ENCODE results near the gene BTBD17.
A peak's percentile ranks its signal among the peaks of the same experiment; 100 is the strongest.

Gene BTBD17

GRCh38 chr17:74386386-74386785 lies 24.7 kb upstream of the BTBD17 start:
- no peak for DNase-seq

DNA sequence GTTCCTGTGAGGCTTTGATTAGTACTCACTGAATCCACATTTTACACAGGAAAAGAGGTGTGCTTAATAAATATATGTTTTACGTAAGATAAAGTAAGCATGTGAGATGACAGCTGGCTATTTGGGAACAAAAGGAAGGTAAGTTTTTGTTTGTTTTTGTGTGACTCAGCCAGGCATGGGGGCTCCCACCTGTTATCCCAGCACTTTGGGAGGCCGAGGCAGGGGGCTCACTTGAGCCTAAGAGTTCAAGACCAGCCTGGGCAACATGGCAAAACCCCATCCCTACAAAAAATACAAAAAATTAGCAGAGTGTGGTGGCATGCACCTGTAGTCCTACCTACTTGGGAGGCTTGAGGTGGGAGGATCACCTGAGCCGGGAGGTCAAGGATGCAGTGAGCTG lies 23.5 kb upstream of the BTBD17 start:
- no peak for DNase-seq

DNA sequence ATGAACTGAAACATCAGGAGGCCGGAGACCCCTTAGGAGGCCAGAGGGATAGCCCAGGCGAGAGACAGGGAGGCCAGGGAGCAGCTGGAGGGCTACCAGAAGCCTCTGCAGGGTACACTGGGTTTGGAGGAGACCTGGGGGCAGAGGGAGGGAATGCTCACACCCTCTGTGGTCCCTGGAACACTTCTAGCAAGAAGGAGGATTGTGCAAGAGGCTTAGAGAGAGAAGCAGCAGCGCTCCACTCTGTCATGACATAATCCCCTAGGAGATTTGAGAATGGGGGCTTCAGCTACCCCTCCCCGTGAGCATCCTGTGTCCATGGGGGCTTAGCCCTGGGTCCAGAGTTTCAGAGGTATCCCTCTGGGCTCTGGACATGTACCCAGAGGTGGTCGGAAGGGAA lies 21.5 kb upstream of the BTBD17 start:
- DNase-seq: no peak

- DNase-seq: no peak
These were observed 19.5 kb upstream of the BTBD17 start for GRCh38 chr17:74380959-74381808.

DNA sequence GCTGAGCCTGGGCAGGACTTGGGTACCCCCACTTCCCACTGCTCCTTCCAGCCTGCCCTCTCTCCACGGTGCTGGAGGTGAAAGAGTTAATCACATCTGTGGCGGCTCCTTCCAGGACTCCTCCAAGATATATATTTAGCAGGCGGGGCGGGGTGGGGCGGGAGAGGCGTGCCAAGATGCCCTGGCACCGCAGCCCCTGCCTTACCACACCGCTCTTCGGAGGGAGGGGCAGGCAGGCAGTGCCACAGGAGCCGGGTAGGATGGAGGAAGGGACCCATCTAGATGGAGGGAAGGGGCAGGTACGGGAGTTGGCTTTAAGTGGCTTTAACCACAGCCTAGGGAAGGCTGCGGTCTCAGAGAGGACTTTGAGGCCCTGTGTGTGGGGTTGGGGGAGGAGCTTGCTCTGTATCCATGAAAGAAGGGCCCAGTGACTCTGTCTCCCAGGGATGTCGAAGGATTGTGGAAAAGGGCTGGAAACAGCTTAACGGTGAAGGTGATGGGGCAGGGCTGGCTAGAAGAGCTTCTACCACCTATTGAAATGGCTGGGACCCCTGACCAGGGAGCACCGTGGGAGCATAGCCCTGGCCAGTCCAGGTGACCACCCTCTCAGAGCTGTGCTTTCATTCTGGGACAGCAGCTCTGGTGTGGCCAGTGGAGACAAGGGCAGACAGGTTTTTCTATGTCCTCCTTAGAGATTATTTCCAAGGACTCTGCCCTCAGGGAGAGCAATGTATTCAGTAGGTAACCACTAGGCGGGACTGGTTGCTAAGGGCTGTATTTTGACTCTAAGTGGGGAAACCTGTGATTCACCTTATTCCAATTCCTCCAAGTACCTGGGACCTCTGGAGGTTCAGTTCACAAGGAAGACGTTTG lies 18.7 kb upstream of the BTBD17 start:
- no peak for DNase-seq

DNA sequence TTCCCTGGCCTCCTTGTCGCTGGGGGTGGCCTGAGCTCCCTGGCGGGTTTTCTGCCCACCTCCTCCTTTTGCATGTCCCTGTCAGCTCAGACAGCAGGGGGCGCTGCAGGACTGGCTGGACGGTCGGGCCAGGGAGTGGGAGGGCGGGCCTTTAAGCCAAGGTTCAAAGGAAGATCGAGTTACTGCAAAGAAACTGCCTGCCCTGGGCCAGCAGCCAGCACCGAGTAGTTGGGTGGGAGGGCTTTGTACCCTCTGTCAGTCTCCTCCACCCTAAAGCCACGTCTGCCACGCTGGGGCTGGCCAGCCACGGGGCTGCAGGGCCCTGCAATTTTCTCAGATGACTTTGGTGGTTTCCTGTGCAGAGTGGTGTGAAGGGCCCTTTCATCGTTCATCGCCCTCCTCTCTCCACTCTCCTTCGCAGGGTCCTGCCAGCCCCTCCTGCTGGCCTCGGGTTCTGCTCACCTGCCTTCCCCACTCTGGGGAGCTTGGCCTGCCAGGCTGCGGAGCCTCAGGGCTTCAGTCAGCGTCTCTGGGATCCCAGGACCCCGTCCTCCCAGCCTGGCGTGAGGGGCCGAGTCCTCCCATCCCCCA lies 17.9 kb upstream of the BTBD17 start:
- DNase-seq: peak; percentile 70

- no peak for DNase-seq
These were observed 13.2 kb upstream of the BTBD17 start for GRCh38 chr17:74374858-74375257.

- peak; percentile 35 for DNase-seq
These were observed 12.4 kb upstream of the BTBD17 start for GRCh38 chr17:74373838-74374606.

GRCh38 chr17:74372426-74372825 lies 10.8 kb upstream of the BTBD17 start:
- DNase-seq: no peak

DNA sequence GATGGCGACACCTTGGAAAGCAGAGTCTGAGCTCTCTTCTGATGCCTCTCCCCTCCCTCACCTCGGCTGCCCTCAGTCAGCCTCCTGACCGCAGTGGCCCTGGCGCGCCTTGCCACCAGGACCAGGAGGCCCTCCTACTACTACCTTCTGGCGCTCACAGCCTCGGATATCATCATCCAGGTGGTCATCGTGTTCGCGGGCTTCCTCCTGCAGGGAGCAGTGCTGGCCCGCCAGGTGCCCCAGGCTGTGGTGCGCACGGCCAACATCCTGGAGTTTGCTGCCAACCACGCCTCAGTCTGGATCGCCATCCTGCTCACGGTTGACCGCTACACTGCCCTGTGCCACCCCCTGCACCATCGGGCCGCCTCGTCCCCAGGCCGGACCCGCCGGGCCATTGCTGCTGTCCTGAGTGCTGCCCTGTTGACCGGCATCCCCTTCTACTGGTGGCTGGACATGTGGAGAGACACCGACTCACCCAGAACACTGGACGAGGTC lies 10.0 kb upstream of the BTBD17 start:
- no peak for DNase-seq

DNA sequence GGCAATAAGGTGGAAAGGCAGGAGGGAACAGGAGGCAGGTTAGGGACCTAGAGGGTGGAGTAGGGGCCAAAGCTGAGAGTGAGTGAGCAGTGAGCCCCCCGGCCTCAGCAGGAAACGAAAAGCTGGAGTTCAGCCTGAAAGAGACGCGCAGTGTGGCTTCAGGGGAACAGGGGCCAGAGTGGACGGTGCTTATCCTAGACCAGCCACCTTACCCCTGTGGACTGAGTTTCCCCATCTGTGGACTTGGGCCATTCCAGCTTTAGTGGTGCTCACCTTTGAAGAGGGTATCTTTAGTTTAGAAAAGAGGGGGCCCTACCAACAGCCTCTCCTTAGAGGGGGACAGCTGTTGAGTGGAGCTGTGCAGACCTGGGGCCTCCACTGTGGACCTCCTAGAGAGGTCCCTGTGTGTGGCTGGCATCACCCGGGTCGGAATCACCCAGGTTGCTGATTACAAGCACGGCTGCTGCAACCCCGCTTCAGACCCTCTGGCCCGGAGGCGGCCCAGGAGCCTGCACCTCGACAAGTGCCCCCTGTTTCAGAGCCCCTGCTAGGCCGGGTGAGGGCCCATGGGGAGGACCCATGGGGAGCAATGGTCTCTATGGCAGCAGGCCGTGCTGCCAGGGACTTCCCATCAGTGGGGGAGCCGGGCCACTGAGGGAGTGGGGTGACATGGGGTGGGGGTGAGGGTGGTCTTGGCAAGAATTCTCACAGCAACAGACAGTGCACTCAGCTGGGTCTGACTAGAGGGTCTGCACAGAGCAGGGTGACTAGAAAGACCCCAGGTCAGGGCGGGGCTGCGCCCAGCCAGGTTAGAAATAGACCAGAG lies 8.2 kb upstream of the BTBD17 start:
- no peak for DNase-seq

DNA sequence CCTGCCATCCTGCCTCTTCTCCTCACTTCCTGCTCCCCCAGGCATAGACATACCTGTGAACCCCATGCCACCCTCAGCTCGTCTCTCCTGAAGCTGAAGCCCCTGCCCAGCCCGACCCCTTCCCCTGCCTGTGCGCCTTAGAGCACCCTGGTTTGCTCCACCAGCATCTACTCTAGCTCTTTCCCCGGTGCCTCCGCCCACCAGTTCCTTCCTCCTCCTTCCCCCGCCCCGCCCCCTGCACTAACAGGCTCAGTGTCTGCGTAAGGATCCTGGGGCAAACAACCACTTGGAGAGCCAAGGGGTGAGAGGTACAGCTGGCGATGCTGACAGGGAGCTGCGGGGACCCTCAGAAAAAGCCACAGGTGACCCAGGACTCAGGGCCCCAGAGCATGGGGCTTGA lies 7.6 kb upstream of the BTBD17 start:
- DNase-seq: no peak

DNA sequence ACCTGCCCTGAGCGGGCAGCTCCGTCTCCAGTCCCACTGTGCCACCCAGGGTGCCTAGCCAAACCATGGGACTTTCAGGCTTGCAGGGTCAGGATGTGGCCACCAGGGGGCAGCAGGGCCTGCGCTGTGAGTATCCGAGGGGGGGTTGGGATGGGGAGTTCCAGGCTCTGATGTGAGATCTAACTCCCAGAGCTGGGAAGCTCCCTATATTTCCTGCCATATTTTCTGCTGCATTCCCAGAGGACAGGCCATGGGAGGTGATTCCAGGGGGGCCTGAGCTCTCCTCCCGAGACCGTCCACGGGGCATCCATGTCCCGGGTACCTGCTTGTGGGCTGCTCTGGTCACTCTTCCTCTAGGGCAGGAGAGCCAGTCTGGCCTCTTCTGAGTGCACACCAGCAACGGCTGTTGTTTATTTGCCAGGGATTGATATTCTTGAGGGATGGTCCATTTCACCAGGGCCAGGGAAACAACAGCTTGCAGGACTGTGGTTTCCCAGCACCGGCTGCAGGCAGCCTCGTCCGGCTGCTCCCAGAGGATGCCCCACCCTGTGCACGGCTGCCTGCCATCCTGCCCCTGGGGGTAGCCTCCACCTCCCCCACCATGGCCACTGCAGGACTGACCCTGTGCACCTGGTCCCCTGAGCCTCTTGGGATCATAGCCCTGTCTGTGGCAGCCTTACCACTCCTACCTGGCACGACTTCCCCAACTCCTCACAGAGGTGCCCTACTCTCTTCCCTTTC lies 6.8 kb upstream of the BTBD17 start:
- peak; percentile 52 for DNase-seq

GRCh38 chr17:74367206-74367605 lies 5.5 kb upstream of the BTBD17 start, which contains the start of gene GPR142:
TSS of gene GPR142 (plus strand) at chr17:74367506. CDS start at chr17:74369541, 2,035 bp downstream.
- no peak for DNase-seq

GRCh38 chr17:74362810-74363498 lies 1.3 kb upstream of the BTBD17 start:
- DNase-seq: no peak

DNA sequence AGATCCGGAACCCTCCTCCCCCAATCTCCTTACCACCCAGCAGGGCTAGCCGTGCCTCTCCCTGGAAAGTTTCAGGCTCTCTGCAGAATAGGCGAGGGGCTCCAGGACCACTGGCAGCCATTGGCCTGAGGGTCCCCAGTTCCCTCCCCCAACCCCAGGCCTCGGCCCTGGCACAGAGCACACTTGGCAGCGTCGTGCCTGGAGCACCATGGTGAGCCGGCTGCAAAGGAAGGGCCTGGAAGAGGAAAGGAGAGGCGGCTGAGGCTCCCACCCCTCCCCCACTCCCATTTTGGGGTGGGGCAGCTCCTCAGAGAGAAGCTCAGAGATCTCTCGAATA lies 369 bp upstream of the BTBD17 start:
- no peak for DNase-seq

GRCh38 chr17:74360899-74361229 lies 804 bp downstream of the BTBD17 start:
- no peak for DNase-seq

DNA sequence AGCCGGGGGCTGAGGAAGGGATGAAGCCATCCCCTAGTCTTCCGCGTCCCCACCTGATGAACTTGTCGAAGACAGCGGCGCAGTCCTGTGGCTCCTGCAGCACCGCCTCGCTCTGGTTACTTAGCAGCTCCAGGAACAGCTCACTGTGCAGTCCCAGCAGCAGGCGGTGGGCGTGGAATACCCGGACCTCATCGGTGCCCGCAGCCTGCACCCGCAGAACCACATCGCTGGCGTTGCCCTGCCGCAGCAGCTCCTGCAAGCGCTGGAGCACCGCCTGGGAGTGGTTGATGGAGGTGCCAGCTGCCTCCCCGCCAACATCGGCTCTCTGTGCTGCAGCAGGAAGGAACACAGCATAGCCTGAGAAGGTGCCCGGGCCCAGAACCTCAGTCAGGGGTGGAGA lies 1.8 kb downstream of the BTBD17 start:
- DNase-seq: no peak

DNA sequence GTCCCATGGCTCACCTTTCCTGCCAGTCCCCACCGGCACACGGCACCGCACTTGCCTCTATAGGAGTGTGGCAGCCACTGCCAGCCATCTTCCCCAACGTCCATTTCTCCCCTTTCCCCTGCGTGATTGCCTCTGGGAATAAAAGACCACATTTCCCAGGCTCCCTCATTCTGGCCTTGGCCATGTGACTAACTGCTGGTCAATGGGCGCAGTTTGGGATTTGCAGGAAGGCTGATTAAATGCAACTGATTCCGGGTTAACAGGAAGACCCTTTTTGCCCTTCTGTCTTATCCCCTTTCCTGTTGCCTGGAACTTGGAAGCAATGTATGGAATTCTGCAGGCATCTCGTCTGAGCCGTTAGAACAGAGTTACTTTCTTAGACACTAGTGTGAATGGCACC lies 3.0 kb downstream of the BTBD17 start:
- DNase-seq: no peak

- no peak for DNase-seq
These were observed 4.2 kb downstream of the BTBD17 start for GRCh38 chr17:74357466-74357809.

Data from DMS 273 treated with DMSO at 0.1 percent for 48 hours (cell line).